ENCODE results near the gene TNPO1.

TNPO1 gene

DNA sequence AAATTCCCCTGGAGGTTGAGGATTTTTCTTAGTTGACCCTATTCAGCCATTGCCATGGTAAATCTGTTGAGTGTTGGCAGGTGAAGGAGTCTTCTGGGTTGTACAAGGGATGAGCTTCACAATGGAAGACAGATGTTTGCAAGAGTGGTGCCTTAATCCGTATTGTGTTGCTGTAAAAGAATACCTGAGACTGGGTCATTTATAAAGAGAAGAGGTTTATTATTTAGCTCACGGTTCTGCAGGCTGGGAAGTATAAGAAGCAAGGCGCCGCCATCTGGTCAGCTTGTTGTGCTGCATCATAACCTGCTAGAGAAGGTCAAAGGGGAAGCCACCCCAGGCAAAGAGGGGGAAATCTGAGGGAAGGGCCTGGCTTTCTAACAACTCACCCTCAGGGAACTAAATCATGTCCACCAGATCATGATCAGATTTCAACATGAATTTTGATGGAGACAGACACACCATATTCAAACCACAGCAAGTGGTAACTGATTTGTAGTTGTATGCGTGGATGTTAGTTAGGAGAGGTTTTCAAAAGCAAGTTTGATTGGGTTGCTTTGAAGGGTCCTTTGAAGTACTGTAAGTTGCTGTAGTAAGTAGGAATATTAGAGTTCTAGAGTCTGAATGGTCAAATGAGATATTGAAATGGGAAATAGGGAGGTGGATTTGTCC lies 2.5 kb downstream of the TNPO1 start:
- peak; percentile 24 for DNase-seq (ENCODE audit: low read depth)

DNA sequence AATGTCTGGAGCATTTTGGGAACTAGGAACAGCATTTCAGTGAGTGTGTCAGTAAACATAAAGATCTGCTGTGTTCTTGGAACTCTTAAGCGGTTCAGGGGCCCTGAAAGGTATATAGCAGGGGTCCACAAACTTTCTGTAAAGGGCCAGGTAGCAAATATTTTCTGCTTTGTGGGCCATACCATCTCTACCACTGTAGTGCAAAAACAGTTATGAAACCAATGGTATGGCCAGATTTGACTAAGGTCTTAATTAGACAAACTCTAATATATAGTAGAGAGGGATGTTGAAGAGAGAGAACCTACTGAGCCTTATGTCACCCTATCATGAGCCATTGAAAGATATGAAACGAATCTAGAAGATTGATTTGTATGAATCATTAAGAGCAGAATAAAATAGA lies 5.3 kb downstream of the TNPO1 start:
- DNase-seq (ENCODE audit: low read depth), result no peak

DNA sequence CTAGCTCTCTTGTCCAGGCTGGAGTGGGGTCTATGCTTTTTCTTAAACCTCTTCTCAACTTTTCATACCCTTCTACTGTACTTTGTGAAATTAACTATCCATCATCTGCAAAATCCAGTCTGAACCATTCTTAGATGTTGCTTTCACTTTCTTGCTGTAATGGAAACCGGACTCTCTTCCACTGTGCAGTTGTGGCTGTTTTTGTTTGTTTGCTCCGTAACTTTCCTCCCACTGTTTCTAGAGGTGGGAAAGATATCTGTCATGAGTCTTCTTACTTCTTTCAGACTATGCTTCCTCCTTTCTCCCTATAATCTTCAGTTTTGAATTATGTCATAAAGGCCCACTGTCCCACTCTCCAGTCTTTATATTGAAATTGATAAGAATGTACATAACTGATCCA lies 6.5 kb downstream of the TNPO1 start:
- DNase-seq (ENCODE audit: low read depth), result no peak

DNA sequence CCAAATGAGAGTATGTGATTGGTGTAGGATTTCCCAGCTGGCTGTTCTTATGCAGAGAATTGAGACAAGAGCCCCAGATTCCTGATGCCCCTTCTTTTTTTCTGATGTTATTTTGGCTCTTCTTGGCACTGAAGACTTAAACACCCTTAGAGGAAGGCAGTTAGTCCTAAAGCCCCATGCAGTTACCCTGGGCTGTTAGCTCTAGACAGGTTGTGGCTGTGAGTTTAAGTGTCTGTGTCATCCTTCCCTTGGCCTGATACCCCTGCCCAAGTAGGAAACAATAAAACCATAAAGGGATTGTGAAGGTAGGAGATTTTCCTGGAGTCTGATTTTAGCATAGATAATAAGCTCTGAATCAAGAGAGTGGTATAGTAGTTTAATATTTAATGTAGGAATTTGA lies 13.2 kb downstream of the TNPO1 start:
- no peak for DNase-seq (ENCODE audit: low read depth)

DNA sequence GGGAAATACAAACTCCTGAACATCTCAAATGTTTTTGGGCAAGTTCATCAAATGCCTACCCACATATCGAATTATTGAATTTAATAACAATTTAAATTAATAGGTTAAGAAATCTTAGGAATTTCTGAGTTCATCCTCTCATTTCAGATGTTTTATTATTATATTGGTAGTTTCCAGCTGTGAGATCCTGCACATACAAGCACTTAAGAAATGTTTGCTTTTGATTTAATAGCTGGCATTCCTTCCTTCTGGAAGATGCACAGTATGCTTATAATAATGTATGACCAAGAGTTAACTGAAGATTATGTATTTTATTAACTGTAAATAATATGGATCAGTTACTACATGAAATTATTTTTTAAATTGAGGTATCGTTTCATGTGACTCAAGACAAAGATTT lies 13.9 kb downstream of the TNPO1 start:
- no peak for DNase-seq (ENCODE audit: low read depth)

DNA sequence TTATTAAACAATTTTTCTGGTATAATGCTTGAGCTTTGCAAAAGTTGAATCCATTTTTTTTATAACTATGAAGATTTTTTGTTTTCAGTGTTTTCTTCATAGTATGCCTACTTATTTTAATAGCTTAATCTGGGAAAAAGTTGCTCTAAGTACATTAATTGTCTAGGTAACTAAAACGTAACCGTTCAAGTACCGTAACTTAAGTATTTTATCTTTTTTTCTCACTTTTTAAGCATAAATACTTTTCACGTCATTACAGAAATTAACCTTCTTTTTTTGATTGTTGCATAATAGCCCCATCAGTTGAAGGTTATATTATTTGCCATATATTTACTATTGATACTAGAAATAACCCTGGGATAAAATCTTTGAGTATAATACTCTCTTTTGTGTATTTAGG lies 15.2 kb downstream of the TNPO1 start:
- no peak for DNase-seq (ENCODE audit: low read depth)

DNA sequence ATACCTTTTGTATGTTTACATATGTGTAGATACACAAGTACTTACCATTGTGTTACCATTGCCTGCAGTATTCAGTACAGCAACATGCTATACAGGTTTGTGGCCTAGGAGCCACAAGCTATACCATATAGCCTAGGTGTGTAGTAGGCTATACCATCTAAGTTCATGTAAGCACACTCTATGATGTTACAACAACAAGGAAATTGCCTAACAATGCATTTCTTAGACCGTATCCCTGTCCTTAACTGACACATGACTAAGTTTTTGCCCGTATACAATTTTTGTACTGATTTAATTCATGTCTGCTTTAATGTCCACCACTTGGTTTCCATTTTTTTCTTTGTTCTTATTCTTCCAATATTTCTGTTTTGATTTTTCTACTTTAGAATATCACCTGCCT lies 18.5 kb downstream of the TNPO1 start:
- DNase-seq (ENCODE audit: low read depth), result no peak

DNA sequence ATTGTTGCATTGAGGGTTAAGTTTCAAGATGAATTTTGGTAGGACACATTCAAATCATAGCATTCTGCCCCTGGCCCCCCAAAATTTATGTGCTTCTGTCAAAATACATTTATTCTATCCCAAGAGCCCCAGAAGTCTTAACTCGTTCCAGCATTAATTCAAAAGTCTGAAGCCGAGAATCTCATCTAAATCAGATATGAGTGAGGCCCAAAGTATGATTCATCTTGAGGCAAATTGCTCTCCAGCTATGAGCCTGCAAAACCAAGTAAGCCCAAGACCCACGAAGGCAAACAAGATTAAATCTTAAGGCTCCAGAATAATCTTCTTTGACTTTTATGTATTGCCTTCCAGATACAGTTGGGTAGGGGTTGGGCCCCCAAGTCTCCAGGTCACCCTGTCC lies 19.2 kb downstream of the TNPO1 start:
- DNase-seq (ENCODE audit: low read depth), result no peak

DNA sequence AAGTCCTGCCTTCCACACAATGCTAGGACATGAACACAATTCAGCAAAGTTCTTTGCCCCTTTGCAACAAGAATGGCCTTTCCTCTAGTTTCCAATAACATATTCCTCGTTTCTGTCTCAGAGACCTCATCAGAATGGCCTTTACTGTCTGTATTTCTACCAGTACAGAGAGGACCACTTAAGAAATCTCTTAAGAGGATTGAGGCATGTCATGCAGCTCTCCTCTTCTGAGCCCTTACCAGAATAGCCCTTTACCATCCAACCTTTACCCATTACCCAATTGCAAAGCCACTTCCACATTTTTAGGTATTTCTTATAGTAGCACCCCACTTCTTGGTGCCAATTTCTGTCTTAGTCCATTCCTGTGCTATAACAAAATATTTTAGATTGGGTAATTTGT lies 20.3 kb downstream of the TNPO1 start:
- DNase-seq (ENCODE audit: low read depth), result no peak

DNA sequence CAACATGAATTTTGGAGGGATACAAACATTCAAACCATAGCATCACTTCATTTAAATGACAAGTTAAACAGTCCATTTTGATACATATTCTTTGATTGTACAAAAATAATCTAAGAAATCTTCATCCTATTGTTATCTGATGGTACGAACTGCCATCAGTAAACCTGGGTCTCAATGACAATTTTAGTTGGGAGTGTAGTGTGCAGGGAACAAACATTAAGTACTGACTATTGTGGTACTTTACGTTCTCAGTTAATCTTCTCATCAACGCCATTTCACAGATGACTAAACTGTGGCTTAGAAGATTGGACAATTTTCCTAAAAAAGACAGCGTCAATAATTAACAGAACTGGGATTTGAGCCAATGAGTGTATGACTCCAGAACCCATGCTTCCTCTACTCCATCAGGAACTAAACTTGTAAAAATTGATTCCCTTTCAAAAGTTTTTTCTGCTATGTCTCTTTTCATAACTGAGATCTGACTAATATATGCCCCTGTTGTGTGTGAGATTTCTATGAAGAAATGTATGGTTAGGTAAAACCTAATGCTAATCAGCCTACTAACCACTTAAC lies 21.1 kb downstream of the TNPO1 start:
- no peak for DNase-seq (ENCODE audit: low read depth)

DNA sequence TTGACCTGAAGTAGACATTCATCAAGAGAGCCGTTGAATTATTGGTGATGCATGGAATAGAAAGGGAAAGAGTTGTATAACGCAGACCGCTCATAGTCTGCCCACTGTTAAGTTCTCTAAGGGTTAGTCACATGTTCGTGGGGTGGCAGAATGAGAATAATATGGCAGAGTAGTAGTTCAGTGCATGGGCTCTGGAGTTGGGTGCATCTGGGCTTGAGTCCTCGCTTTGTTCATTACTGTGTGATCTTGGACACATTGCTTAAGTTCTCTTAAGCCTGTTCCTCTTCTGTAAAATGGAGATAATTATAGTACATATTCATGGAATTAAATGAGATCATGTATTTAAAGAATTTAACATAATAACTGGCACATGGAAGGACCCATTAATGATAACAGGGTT lies 23.6 kb downstream of the TNPO1 start:
- no peak for DNase-seq (ENCODE audit: low read depth)

DNA sequence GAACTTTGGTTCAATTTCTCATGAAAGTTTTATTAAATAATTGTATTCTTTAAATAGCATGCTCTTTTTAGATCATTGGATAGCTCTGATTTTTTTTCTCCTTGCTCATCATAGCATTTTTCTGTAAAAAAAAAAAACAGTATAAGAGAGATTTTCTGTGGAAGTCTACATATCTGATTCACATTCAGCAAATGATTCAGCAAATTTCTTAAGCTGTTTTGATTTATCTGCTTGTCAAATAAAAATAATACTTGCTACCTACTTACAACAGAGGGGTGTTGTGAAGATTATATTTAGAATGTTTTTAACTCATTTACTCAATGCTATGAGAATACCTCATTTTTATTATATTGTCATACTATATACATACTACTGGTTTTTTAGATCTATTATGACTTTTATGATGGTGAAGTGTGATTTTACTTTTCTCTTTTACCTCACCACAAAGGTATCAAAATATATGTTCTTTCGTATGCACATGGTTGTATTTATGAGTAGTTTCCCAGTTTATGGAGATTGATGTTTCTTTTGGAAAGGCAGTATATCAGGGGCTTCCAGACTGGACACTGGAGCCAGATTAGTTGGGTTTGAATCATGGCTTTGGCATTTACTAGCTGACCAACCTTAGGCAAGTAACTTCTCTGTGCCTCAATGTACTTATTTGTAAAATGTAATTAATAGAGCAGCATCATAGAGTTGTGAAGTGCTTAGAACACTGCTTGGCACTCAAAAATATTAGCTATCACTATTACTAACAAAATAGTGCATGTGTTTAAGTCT lies 25.5 kb downstream of the TNPO1 start:
- no peak for DNase-seq (ENCODE audit: low read depth)

DNA sequence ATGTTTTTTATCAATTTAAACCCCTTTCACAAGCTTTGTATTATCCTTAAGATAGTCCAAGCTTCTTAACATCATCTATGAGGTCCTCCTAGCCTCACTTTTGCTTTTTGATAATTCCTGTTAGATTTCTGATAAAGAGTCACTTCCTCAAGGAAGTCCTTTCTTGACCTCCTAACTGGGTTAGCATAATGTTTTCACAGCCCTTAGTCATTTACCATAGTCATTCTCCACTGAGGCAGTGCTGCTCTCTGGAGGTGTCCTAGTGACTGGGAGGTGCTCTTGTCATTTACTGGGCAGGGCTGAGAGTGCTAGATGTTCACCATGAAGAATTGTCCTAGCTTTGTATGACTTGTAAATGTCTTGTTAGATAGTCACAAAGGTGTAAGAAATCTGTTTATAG lies 26.4 kb downstream of the TNPO1 start:
- no peak for DNase-seq (ENCODE audit: low read depth)

DNA sequence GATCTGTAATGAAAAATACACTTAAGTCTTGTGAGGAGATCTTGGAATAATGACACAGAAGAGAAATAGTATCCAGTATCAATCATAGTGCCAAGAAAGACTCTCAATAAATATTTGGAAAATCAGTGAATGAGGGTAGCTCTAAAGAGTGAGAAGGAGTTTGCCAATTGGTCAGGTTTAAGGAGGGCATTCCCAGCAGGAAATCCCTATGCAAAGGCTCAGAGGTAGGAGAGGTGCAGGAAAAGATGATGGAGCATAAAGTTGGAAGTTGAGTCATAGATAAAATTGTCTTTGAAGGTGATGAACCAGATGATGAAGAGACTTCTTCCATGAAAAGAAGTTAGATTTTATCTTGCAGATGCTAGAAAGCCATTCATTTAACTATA lies 27.8 kb downstream of the TNPO1 start:
- DNase-seq (ENCODE audit: low read depth), result no peak

DNA sequence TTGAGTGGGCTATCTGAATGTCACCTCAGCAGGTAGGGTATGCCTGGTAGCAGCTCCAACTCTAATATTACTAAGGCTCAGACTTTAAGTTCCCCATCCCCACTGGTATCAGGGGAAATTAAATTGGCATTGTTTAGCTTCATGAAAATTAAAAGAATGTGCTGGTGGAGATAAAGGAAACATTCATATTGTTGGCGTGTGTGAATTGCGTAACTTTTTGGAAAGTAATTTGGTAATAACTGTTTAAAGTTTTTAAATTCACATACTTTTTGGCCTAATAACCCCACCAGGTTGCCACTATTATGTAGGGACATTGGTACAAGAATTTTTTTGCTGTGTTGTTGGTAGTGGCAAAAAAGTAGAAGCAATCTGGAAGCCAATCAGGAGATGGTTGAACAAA lies 29.4 kb downstream of the TNPO1 start:
- no peak for DNase-seq (ENCODE audit: low read depth)

DNA sequence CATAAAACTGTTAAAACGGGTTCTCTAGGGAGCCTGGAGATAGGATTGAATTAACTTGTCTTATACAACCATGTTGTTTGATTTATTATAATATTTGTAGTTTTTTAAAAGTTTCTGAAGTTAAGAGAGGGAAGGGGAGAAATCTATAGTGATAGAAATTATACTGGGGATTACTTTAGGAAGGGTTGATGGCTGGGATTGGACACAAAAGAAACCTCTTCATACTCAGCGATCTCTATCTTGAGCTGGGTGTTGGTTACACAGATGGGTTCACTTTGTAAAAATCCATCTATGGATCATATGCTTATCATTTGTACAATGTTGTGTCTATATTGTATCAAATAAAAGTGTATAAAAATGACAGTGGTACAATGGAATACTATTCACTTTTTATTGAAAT lies 30.0 kb downstream of the TNPO1 start:
- no peak for DNase-seq (ENCODE audit: low read depth)

DNA sequence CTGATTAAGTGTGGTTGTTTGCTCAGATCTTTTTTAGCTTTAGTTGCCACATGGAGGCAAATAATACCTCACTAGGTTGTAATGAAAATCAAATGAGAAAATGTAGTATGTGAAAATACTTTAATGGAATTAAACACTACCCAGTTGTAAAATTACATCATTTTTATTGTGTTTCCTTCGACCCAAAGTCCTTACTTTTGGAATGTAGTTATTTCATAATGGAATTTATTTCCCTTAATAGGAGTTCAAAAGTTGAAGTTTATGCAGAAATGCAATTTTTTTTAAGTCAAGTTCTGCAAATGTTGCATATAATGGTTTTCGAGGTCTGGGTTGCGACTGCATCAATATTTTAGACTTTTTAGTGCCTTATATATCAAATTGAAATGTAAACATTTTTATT lies 31.0 kb downstream of the TNPO1 start:
- no peak for DNase-seq (ENCODE audit: low read depth)

DNA sequence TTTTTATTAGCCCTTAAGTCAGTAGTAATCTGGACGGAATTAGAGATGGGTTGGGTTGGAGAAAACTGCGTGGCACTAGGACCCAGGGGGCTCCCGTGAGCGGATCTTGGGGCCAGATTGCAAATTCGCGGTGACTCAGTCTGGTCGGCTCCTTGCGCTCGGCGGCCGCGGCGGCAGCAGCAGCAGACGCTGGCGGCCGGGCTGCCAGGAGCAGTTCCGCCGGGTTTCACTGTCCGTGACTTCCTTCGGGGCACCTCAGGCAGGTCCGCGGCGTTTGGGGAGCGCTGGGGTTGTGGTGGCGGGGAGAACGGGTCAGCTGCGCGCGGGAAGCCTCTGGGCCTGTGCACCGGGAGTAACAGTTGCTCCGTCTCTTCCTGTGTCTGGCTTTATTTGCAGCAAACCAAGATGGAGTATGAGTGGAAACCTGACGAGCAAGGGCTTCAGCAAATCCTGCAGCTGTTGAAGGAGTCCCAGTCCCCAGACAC lies 31.6 kb downstream of the TNPO1 start:
- peak; percentile 77 for DNase-seq (ENCODE audit: low read depth)

DNA sequence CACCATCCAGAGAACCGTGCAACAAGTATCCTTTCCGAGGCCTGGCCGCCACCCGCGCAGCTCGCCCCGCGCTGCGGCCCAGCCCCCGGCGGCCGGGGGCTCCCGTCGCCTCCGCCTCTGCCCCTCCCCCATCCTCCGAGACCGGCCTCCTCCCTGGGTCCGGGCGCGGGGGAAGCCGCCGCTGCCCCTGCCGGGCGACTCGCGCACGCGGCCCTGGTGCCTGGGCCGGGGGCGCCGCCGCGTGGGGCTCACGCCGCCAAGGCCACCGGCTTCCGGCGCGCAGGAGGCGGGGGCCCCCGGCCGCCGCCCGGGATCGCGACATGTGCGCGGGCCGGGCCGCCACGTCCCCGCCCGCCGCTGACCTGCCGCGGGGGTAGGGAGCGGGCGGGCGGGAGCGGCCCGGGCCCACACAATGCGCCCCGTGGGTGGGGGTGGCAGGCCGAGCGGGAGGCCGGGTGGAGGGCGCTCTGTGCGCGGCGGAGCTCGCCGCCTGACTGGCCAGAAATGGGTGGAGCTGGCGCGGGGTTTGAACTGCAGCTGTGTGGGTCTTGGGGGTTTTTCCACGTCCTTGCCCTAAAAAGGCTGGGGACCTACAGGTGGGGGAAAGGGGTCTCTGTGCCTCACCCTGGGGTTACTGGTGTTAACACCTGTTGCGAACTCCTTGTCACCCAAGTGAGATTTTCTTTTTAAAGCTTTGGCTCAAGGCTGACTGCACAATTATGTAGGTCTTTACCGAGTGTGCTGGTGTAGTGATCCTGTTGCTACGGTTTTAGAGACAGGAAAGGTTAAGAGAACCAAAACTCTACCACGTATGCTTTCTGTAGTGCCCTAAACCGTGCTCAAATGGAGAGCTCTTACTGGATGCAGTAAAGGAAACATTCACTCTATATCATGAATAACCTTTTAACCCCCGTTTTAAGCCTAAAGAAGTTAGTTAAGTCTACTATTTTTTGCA lies 32.3 kb downstream of the TNPO1 start:
- DNase-seq (ENCODE audit: low read depth), result peak; percentile 24

DNA sequence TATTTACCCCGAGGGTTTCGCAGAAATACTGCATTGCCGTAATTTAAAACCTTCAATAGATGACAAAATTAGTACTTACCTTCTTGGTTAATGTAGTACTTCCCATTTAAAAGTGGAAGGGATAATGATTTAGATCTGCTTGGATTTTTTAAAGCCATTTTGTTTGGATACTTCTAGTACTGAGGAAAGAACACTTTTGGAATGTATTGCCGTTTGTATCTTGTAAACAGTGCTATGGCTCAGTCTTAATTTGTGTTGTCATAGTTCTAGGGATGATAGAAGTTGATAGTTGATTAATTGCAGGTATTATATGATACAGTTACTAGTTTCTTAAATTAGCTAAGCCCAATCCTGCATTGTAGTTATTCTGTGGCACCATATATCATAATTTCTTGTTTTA lies 33.1 kb downstream of the TNPO1 start:
- no peak for DNase-seq (ENCODE audit: low read depth)

DNA sequence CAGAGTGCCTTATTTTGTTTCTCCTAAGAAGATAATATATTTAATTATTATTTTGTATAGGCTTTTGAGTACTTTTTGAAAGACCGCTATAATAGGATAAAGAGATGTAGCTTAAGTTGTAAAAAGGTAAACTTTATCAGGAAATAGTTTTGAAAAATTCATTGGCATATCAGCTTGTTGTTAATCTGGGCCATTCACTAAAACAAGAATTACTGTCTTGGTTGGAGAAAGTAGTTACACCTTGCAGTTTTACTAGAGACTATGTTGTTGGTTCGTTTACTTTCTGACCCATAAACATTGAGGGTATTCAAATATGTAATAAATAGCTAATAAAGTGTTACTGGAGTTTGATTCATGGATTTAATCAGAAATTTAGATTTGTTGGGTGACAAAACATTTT lies 33.7 kb downstream of the TNPO1 start:
- DNase-seq (ENCODE audit: low read depth), result no peak

DNA sequence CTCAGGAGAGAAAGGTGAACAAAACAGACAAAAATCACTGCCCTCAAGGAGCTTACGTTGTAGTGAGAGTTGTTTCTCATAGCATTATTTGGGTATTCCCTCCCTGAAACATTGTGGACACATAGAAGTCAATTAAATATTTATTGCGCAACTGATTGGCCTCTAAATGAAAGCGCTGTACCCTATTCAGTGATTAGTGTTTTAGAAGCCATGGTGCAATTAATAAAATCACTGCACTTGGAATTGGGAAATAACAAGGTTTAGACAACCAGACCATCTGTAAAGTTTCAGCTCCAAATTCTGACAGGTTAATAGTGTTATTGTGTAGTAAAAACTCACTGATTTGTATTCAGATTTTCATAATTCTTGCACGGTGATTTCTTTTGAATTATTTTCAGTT lies 35.9 kb downstream of the TNPO1 start:
- no peak for DNase-seq (ENCODE audit: low read depth)

Measured in T follicular helper cell (primary cell).